ENCODE measurements around the gene TBC1D8B.

- no peak for TF ChIP-seq CTCF (IDR thresholded peaks at IDR 0.05; ENCODE audit: low read depth, low read length, poor library complexity, severe bottlenecking)
- no peak for TF ChIP-seq EZH2phosphoT487 (IDR thresholded peaks at IDR 0.05; ENCODE audit: borderline replicate concordance, low read length)
These were observed 18.8 kb upstream of the TBC1D8B start for GRCh38 chrX:106783716-106784115.
